HL-60 (cell line): ENCODE measurements around the gene CHRNB1.

Experiments used
- GABPA ChIP-seq: IDR thresholded peaks from 2 replicates; pipeline ENCODE4 v1.6.1; 2012; ENCODE audit warnings: low read depth
- POLR2AphosphoS5 ChIP-seq: IDR thresholded peaks from 2 replicates; pipeline ENCODE4 v1.6.1; 2012; ENCODE audit warnings: low read depth
- TF ChIP-seq, protein P1 (sequence below): IDR thresholded peaks from one replicate; pipeline ENCODE4 v1.5.1; 2011; ENCODE audit warnings: low read length, control low read depth, inconsistent platforms; ENCODE audit not compliant: insufficient read depth
- TF ChIP-seq, protein P2 (sequence below): IDR thresholded peaks from 2 replicates; pipeline ENCODE4 v1.6.1; 2012; ENCODE audit warnings: low read depth; ENCODE audit not compliant: insufficient replicate concordance

DNA sequence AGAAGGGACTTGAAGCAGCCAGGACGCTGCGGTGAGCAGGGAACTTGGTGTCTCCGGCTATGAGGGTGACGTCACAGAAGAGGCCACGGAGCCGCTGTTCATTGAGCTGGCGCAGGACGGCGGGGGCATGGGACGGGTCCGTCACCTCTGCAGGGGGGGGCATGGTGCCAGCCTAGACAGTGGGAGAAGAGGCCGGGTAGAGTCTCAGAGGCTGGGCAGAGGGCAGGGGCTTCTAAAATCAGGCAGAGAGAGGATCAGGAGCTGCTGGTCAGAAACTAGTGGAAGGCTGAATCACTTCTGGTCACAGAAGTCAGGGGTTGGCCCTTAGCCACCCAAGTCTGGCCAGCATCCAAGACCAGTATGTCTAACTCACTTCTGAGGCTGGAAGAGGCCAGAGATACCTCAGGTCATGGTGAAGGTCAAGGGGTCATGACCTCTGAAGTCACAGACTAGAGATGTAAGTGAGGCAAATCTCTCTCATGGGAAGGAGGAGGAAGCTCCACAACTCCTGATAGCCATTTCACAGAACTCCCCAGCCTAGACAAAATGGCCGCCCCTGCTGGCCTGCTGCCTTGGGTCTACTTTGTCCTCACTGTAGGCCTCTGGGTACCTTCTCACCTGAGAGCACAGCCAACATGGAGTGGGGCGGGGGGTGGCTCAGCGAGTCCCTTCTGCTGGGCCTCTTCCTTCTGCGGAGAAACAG is 21.9 kb downstream of the CHRNB1 start:
- TF ChIP-seq, protein P1, sequence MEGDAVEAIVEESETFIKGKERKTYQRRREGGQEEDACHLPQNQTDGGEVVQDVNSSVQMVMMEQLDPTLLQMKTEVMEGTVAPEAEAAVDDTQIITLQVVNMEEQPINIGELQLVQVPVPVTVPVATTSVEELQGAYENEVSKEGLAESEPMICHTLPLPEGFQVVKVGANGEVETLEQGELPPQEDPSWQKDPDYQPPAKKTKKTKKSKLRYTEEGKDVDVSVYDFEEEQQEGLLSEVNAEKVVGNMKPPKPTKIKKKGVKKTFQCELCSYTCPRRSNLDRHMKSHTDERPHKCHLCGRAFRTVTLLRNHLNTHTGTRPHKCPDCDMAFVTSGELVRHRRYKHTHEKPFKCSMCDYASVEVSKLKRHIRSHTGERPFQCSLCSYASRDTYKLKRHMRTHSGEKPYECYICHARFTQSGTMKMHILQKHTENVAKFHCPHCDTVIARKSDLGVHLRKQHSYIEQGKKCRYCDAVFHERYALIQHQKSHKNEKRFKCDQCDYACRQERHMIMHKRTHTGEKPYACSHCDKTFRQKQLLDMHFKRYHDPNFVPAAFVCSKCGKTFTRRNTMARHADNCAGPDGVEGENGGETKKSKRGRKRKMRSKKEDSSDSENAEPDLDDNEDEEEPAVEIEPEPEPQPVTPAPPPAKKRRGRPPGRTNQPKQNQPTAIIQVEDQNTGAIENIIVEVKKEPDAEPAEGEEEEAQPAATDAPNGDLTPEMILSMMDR, result no peak
- TF ChIP-seq POLR2AphosphoS5, result no peak
- TF ChIP-seq, protein P2, sequence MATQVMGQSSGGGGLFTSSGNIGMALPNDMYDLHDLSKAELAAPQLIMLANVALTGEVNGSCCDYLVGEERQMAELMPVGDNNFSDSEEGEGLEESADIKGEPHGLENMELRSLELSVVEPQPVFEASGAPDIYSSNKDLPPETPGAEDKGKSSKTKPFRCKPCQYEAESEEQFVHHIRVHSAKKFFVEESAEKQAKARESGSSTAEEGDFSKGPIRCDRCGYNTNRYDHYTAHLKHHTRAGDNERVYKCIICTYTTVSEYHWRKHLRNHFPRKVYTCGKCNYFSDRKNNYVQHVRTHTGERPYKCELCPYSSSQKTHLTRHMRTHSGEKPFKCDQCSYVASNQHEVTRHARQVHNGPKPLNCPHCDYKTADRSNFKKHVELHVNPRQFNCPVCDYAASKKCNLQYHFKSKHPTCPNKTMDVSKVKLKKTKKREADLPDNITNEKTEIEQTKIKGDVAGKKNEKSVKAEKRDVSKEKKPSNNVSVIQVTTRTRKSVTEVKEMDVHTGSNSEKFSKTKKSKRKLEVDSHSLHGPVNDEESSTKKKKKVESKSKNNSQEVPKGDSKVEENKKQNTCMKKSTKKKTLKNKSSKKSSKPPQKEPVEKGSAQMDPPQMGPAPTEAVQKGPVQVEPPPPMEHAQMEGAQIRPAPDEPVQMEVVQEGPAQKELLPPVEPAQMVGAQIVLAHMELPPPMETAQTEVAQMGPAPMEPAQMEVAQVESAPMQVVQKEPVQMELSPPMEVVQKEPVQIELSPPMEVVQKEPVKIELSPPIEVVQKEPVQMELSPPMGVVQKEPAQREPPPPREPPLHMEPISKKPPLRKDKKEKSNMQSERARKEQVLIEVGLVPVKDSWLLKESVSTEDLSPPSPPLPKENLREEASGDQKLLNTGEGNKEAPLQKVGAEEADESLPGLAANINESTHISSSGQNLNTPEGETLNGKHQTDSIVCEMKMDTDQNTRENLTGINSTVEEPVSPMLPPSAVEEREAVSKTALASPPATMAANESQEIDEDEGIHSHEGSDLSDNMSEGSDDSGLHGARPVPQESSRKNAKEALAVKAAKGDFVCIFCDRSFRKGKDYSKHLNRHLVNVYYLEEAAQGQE, result no peak
- no peak for TF ChIP-seq GABPA
